Femur (tissue), 1 donor: ENCODE data around the gene AEBP1.

Experiments
- DNase-seq: peaks from one replicate; pipeline ENCODE4 v3.0.0-alpha.2; 2017

The AEBP1 gene

DNA sequence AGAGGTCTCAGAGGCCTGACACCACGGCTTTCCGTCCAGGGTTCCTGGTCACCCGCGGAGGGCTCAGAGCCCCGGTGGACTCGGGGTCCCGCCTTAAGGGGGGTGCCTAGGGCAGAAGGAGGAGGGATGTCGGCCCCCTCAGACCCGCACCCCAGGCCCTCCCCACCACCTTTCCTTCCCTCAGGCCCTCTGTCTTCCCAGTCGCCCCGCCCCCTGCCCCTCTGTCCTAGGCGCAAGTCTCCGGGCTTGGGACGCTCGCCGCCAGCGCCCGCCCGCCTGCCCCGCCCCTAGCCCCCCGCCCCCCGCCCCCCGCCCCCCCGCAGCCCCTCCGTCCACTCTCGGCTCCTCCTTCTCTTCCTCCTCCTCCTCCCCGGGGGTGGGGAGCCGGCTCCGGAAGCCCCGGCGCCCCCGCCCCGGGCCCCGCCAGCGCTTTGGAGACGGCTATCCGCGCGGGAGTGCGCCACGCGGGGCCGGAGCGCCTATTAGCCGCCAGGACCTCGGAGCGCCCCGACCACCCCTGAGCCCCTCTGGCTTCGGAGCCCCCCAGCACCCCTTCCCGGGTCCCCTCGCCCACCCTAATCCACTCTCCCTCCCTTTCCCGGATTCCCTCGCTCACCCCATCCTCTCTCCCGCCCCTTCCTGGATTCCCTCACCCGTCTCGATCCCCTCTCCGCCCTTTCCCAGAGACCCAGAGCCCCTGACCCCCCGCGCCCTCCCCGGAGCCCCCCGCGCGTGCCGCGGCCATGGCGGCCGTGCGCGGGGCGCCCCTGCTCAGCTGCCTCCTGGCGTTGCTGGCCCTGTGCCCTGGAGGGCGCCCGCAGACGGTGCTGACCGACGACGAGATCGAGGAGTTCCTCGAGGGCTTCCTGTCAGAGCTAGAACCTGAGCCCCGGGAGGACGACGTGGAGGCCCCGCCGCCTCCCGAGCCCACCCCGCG lies at the start of gene AEBP1:
Gene AEBP1, plus strand, starts transcription at position 423 of the 937 bp plus-strand sequence. Its CDS starts 321 bp downstream, at position 744.
- DNase-seq: peak; percentile 78

DNA sequence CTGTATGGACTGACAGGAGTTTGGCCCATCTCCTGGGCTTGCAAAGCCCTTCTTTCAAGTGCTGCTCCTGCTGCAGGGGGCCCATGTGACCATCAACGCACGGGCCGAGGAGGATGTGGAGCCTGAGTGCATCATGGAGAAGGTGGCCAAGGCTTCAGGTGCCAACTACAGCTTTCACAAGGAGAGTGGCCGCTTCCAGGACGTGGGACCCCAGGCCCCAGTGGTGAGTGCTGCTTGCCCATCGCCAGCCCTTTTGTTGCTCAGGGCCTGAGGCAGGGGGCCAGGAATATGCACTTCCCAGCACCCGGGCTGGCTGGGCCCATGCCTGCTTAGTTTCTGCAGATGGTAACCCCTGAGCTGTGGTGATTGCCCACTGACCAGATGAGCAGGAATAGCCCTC lies 47.5 kb upstream of the AEBP1 start:
- peak; percentile 14 for DNase-seq

- peak; percentile 17 for DNase-seq
Measured at GRCh38 chr7:44057181-44057848, 46.8 kb upstream of the AEBP1 start.

DNA sequence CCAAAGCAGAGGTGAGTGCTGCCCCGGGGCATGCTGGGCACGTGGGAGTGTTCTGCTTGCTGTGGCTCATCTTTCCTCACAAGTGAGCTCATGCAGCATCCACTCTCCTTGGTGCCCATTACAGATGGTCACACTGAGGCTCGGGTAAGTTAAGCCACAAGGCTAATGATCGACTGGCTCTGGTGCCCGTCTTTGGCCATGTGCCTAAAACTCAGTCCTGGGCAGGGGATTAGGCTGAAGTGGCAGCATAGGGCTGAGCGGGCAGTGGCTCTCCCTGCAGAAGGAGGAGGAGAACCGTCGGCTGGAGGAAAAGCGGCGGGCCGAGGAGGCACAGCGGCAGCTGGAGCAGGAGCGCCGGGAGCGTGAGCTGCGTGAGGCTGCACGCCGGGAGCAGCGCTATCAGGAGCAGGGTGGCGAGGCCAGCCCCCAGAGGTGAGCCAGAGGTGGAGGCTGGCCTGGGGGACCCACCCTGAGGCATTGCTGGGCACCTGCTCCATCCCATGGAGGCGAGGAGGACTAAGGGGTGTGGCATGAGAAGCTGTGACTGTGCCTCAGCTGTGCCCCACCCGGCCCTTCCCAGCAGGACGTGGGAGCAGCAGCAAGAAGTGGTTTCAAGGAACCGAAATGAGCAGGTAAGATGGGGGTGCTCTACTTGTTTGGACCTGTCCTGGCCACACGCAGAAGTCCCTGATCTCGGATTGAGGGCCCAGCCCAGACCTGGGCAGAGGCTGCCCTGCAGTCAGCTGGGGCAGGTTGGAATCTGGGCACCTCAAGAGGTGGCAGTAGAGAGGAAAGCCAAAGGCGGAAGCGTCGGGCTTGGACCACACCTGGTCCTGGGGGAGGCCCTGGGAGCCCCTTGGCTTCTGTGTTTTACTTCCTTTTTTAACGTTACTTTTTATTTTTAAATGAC lies 46.0 kb upstream of the AEBP1 start:
- peak; percentile 17 for DNase-seq

GRCh38 chr7:44058759-44059218 lies 45.4 kb upstream of the AEBP1 start:
- no peak for DNase-seq

- DNase-seq: peak; percentile 46
Measured at GRCh38 chr7:44059219-44060090, 44.7 kb upstream of the AEBP1 start.

- DNase-seq: peak; percentile 14
Measured at GRCh38 chr7:44060091-44060947, 43.8 kb upstream of the AEBP1 start.

- peak; percentile 19 for DNase-seq
Measured at GRCh38 chr7:44060948-44061644, 43.0 kb upstream of the AEBP1 start.

GRCh38 chr7:44061645-44062179 lies 42.4 kb upstream of the AEBP1 start:
- DNase-seq: no peak

DNA sequence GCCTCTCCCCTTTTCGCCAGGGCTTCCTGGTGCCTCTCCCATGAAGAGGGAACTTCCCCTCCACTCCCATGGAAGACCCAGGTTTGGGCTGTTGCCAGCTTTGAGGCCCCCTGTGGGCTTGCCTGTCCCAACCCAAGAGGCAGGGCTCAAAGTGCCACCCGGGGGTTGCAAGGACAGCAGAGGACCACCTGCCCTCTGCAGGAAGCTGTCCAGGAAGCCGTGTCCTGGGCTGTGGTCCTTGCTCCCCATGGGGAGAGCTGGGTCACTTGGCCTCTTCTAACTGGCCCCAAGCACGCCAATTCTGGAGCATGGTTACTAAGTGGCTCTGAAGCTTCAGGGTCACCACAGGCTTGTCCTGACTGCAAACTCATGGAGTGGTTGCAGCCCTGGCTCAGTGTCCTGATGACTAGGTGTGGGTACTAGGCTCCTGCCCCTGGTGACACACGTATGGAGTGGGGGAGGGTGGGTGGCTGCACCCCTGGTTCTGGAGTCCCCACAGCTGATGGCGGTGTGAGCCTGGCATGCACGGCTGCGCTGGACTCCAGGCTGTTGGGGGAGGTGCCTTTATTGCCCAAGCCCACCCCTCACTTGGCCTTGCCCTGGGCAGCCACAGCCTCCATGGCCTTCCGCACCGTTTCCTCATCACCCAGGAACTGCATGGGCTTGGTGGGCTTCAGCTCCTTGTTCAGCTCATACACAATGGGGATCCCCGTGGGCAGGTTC lies 41.8 kb upstream of the AEBP1 start:
- DNase-seq: peak; percentile 31

DNA sequence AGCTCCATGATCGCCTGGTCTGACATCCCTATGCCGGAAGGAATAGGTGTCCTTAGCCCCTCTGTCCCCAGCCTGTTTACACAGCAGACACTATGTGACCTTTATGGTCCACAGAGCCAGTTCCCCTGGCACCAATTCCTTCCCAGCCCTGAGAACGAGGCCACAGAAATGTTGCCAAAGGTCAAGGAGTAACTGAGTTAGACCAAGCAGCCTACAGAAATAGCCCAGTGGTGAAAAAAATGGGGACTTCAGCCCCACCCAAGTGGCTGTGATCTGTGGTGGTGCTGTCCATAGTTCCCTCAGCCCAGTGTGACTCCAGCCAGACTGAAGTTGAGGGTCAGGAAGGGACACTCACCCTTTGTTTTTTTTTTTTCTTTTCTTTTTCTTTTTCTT lies 41.2 kb upstream of the AEBP1 start:
- peak; percentile 29 for DNase-seq

- peak; percentile 22 for DNase-seq
Measured at GRCh38 chr7:44063547-44063893, 40.6 kb upstream of the AEBP1 start.

GRCh38 chr7:44063894-44064651 lies 40.1 kb upstream of the AEBP1 start:
- DNase-seq: peak; percentile 34

- peak; percentile 53 for DNase-seq
Measured at GRCh38 chr7:44064791-44065430, 39.2 kb upstream of the AEBP1 start.

- DNase-seq: peak; percentile 80
Measured at GRCh38 chr7:44065431-44066110, 38.6 kb upstream of the AEBP1 start, which contains the start of gene PGAM2. TSS of gene PGAM2 (minus strand) at chr7:44065567. CDS start at chr7:44065529, 38 bp downstream.

DNA sequence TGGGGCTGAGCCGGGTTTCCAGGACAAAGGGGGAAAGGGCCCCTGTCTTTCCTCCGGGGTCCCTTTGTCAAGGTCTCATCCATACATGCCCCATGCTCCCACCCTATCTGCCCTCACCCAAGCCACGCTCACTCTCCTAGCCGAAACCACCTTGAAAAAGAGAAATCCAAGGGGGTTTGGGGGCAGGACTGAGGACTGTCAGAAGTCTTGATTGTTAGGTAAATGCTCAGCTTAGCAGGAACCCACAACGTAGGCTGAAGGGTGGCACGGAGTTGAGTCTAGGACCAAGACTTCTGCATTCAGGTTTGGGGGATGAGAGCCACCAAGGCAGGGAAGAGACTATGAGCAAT lies 38.1 kb upstream of the AEBP1 start:
- peak; percentile 22 for DNase-seq

DNA sequence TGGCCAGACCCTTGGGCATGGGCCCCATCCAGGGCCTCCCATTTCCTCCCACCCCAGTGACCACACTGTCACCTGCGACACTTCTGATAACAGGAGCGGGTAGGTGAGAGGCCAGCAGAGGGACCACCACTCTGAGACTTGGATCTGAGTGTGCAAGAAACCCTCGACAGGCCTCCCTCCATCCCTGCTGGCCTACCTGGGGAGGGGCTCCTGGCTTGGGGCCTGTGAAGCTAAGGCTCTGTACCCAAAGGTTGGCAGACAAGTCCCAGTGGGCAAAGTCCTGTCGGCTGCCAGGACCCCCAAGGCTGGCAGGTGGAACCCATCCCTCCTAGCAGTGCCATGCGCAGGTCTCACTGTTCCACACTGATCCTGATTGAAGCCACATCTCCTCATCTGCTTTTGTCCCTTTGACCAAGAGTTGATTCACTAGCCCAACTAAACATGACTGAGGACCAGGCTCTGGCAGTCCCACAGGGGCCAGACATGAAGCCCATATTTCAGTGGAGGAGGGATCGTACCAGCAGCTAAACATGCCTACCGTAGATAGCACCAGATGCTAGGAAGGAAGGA lies 37.6 kb upstream of the AEBP1 start:
- peak; percentile 33 for DNase-seq
